Measurements from ENCODE around the gene CCDC39. TPM values are rescaled to one million over a fixed set of nuclear protein-coding genes. Genes with fewer than 3 reads are reported as not detected.
A peak's percentile ranks its signal among the peaks of the same experiment; 100 is the strongest.

The CCDC39 gene
- total and polyA plus RNA-seq, 2 of the 8 experiments (the other 6 are each of a cell fraction or from before 2014, with no cell fraction given): 0.12 to 0.80 TPM

DNA sequence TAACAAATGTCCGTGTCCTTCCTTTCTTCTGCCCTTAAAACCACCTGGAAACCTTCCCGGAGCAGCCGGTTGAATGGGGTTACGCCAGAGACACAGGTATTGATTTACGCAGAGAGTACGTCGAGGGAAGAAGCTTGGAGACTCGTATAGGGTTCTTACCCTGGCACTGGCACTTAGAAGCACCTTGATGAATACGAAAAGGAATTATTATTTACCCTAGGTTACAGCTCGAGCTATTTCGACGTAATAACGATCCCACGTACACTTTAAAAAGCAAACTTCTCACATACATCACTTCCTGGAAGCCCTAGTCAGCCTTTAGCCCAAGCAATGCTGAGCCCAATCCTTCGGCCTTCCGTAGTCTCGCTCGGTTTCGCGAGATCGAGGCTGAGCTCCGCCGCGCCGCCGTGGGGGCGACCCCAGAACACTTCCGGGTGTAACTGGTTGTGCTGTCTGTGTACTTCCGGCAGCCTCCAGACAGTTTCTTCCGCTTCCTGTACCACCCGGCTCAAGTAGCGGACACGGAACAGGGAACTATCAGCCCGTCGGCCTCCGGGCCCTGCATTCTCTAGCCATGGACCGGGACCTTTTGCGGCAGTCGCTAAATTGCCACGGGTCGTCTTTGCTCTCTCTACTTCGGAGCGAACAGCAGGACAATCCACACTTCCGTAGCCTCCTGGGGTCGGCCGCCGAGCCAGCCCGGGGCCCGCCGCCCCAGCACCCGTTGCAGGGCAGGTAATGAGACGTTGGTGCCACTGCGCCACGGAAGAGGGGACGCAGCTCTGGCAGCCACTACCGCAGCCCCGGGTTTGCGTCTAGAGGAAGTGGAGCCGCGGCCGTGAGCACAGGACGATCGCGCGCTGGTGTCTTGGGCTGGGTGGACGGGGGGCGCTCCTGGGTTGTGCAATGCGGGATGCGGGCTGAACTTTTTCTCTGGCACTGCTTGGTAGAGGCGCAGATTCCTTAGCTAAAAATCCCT is 77.3 kb downstream of the CCDC39 start, which contains the start of gene TTC14 (continued):
- TF ChIP-seq SAP30 (IDR thresholded peaks at IDR 0.05; ENCODE audit: insufficient read depth, insufficient replicate concordance, low read length) (peak; percentile 39), CREB1 (IDR thresholded peaks at IDR 0.05) (peak; percentile 38), RBBP5 (IDR thresholded peaks at IDR 0.05; ENCODE audit: borderline replicate concordance, low read depth, low read length) (0 out of 2 replicates have a peak, but pooled peaks have one; percentile 47), FOSL1 (IDR thresholded peaks at IDR 0.05; ENCODE audit: insufficient read depth, low read depth, low read length) (no peak), SIN3A (conservative IDR thresholded peaks at IDR 0.05 in 1 of 2, IDR thresholded peaks at IDR 0.05 in 1 of 2; ENCODE audit: low read depth in 1 of 2, low read length in 2 of 2) (peak in 1 of 2 experiments; percentile 82; a peak in 1 of 4 replicates), YY1 (IDR thresholded peaks at IDR 0.05; ENCODE audit: low read depth, low read length) (0 out of 2 replicates have a peak, but pooled peaks have one; percentile 9), SUZ12 (IDR thresholded peaks at IDR 0.05; ENCODE audit: low read length) (no peak), POLR2A (IDR thresholded peaks at IDR 0.05; ENCODE audit: control extremely low read depth in 1 of 2, low read depth in 2 of 2, low read length in 2 of 2) (peak; percentile 83 to 88), ASH2L (IDR thresholded peaks at IDR 0.05; ENCODE audit: low read length) (peak; percentile 95), SIX5 (IDR thresholded peaks at IDR 0.05; ENCODE audit: low read depth, low read length) (no peak)
